Measurements from ENCODE around the gene IL4. TPM values are rescaled to one million over a fixed set of nuclear protein-coding genes. Genes with fewer than 3 reads are reported as not detected.

The IL4 gene
- total RNA-seq, 1 donor from 2014 or later, result not detected

DNA sequence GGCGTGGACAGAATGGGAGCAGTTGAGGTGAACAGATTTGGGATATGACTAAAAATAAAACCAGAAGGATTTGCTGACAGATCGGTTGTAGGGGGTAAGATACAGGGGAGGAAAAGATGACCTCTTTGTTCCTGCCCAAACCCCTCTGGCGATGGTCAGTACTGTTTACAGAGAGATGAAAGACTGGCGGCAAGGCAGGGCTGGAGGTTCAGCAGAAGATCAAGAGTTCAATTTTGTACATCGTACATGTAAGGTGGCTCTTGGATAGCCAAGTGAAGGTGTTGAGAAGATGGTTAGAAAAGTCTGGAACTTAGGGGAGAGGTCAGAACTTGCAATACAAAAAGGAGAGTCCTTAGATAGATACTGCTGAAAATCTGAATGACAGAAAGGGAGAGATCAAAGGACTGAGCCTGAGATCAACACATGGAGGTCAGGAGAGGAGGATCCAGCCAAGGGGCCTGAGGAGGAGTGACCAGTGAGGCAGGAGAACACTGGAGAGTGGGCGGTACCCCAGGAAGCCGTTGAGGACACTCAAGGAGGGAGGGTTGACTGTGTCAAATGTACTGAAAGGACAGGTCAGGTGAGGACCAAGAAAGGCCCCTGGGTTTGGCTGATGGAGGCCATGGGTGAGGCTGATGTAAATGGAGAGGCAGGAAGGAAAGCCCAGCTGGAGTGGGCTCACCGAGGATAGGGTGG is 7.1 kb downstream of the IL4 start:
- H3K4me3 ChIP-seq (ENCODE audit: low read depth, low read length), result no peak overlapping the region
- TF ChIP-seq, protein P1, sequence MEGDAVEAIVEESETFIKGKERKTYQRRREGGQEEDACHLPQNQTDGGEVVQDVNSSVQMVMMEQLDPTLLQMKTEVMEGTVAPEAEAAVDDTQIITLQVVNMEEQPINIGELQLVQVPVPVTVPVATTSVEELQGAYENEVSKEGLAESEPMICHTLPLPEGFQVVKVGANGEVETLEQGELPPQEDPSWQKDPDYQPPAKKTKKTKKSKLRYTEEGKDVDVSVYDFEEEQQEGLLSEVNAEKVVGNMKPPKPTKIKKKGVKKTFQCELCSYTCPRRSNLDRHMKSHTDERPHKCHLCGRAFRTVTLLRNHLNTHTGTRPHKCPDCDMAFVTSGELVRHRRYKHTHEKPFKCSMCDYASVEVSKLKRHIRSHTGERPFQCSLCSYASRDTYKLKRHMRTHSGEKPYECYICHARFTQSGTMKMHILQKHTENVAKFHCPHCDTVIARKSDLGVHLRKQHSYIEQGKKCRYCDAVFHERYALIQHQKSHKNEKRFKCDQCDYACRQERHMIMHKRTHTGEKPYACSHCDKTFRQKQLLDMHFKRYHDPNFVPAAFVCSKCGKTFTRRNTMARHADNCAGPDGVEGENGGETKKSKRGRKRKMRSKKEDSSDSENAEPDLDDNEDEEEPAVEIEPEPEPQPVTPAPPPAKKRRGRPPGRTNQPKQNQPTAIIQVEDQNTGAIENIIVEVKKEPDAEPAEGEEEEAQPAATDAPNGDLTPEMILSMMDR (conservative IDR thresholded peaks at IDR 0.05; ENCODE audit: low read depth, low read length), result no peak
- DNase-seq (ENCODE audit: low read depth), result no peak

- DNase-seq (ENCODE audit: low read depth), result no peak
These were observed 7.7 kb downstream of the IL4 start for GRCh38 chr5:132681476-132681831.

GRCh38 chr5:132681983-132682382 is 8.2 kb downstream of the IL4 start:
- TF ChIP-seq, protein P1 (conservative IDR thresholded peaks at IDR 0.05; ENCODE audit: low read depth, low read length), result no peak
- no peak overlapping the region for H3K4me3 ChIP-seq (ENCODE audit: low read depth, low read length)
- DNase-seq (ENCODE audit: low read depth), result no peak

More at GRCh38 chr5:132681476-132681831, 7.7 kb downstream of the IL4 start:
- H3K4me3 ChIP-seq (ENCODE audit: low read depth, low read length), result no peak overlapping the region
- TF ChIP-seq, protein P1 (conservative IDR thresholded peaks at IDR 0.05; ENCODE audit: low read depth, low read length), result no peak

DNA sequence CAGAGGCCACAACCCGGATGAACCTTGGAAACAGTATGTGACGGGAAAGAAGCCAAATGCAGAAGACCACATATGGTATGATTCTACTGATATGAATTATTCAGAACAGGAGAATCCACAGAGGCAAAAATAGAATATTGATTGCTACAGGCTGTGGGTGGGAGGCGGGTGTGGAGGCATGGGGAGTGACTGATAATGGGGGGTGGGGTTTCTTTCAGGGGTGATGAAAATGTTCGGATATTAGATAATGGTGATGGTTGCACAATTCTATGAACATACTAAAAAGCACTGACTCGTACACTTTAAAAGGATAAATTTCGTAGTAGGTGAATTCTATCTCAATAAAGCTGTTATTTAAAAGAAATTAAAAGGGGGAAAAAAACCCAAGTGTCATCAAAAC is 10.7 kb downstream of the IL4 start:
- H3K4me3 ChIP-seq (ENCODE audit: low read depth, low read length), result no peak overlapping the region
- TF ChIP-seq, protein P1 (conservative IDR thresholded peaks at IDR 0.05; ENCODE audit: low read depth, low read length), result no peak
- no peak for DNase-seq (ENCODE audit: low read depth)

DNA sequence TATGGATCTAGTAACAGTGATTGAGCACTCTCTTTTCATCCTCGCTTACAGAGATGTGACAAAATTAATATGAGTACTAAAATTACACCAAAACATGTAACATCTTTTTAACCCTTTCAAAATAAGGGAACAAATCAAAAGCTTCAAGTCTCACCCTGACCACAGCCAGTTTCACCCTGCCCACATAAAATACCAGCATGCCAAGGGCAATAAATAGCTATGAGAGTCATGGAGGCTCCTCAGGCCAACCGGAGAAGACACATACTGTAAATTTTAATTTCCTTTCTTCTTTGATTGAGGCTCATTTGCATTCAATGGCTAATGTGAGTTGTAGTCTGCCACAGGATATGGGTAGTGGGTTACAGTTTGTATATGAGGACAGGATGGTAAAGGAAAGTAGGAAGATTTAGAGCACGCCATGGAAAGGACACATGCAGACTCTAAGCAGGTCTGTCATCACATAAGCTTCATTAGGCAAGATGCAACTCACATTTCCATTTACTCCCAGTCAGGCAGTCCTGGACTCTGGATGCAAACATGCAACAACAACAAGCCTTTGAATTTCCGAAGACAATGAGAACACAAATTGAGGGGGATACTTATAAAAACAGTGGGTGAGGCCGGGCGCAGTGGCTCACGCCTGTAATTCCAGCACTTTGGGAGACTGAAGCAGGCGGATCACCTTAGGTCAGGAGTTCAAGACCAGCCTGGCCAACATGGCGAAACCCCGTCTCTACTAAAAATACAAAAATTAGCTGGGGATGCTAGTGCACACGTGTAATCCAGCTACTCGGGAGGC is 11.3 kb downstream of the IL4 start:
- H3K4me3 ChIP-seq (ENCODE audit: low read depth, low read length), result no peak overlapping the region
- no peak for DNase-seq (ENCODE audit: low read depth)
- TF ChIP-seq, protein P1 (conservative IDR thresholded peaks at IDR 0.05; ENCODE audit: low read depth, low read length), result no peak

DNA sequence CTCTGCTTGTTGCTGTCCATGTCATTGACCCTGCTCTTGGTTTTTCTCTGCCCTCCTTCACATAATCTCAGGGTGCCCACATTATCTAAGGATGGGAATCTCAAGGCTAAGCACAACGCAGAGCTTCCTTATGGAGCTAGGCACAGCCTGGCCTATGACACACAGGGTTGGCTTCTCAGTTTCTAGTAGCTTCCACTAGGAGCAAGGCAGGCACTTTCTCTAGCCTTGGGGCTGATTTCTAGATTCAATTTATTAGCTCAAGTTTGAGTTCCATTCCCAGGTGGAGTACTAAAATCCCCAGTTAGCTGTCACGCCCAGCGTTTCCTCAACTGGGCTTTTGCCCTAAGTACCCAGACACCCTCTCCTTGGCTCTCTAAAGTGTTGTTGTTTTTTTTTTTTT is 12.4 kb downstream of the IL4 start:
- TF ChIP-seq, protein P1 (conservative IDR thresholded peaks at IDR 0.05; ENCODE audit: low read depth, low read length), result no peak
- no peak overlapping the region for H3K4me3 ChIP-seq (ENCODE audit: low read depth, low read length)
- no peak for DNase-seq (ENCODE audit: low read depth)
